HUES6 (cell line): ENCODE data around the gene EFCAB14.
A peak's percentile ranks its signal among the peaks of the same experiment; 100 is the strongest.
"Not testable (repeated sequence)": the region's sequence is repeated elsewhere in the genome, so short reads cannot be mapped to it uniquely, and the experiment has no call there.

Experiments used
- H3K27ac ChIP-seq: 2 replicates; pipeline ENCODE4 v1.7.0; 2013; ENCODE audit warnings: low read depth, mild to moderate bottlenecking, low read length, inconsistent platforms
- H3K27me3 ChIP-seq: 2 replicates; pipeline ENCODE4 v1.6.1; 2013; ENCODE audit warnings: low read length; ENCODE audit not compliant: control insufficient read depth, insufficient read depth
- H3K36me3 ChIP-seq: 2 replicates; pipeline ENCODE4 v1.6.1; 2013; ENCODE audit warnings: low read length; ENCODE audit not compliant: control insufficient read depth, insufficient read depth
- H3K4me1 ChIP-seq: 2 replicates; pipeline ENCODE4 v1.6.1; 2013; ENCODE audit warnings: low read length; ENCODE audit not compliant: control insufficient read depth, insufficient read depth
- H3K4me3 ChIP-seq: 2 replicates; pipeline ENCODE4 v1.5.1; 2013; ENCODE audit warnings: low read depth, low read length
- H3K9ac ChIP-seq: one replicate; pipeline ENCODE4 v1.6.1; 2013; ENCODE audit warnings: mild to moderate bottlenecking, low read length
- H3K9me3 ChIP-seq: 2 replicates; pipeline ENCODE4 v1.6.1; 2013; ENCODE audit warnings: low read depth, low read length; ENCODE audit not compliant: control insufficient read depth, insufficient read depth

Gene EFCAB14

GRCh38 chr1:46721204-46721603 is 2.3 kb upstream of the EFCAB14 start:
- H3K4me1 ChIP-seq = peaks cover 23% of the 10 kb centered on the region
- no peaks in the 10 kb centered on the region for H3K9me3 ChIP-seq
- no peak overlapping the region for H3K9ac ChIP-seq
- 0 out of 2 replicates have a peak, but pooled peaks cover 5% of the 10 kb centered on the region for H3K36me3 ChIP-seq
- H3K27me3 ChIP-seq = no peaks in the 10 kb centered on the region
- H3K4me3 ChIP-seq = no peak overlapping the region
- H3K27ac ChIP-seq = no peak overlapping the region

GRCh38 chr1:46720319-46720718 is 1.4 kb upstream of the EFCAB14 start:
- not testable (repeated sequence) for H3K9me3 ChIP-seq, H3K27ac ChIP-seq, H3K27me3 ChIP-seq, H3K4me3 ChIP-seq, H3K9ac ChIP-seq
- Histone ChIP-seq H3K36me3 (peaks cover 13% of the 10 kb centered on the region), H3K4me1 (peaks cover 23% of the 10 kb centered on the region)

GRCh38 chr1:46719689-46720088 is 775 bp upstream of the EFCAB14 start:
- Histone ChIP-seq H3K9ac (no peak overlapping the region), H3K4me3 (peak overlapping the region; percentile 99), H3K27ac (no peak overlapping the region)

GRCh38 chr1:46718340-46718726 is 581 bp downstream of the EFCAB14 start:
- peak overlapping the region; percentile 99 for H3K4me3 ChIP-seq
- H3K27ac ChIP-seq = peak overlapping the region; percentile 88; the same call in 1 of the 2 replicates
- H3K9ac ChIP-seq = peak overlapping the region; percentile 90
- peaks cover 17% of the 10 kb centered on the region for H3K4me1 ChIP-seq
- H3K36me3 ChIP-seq = peaks cover 33% of the 10 kb centered on the region
- H3K9me3 ChIP-seq = no peaks in the 10 kb centered on the region
- H3K27me3 ChIP-seq = no peaks in the 10 kb centered on the region

More at GRCh38 chr1:46719689-46720088, 775 bp upstream of the EFCAB14 start:
- peaks cover 19% of the 10 kb centered on the region for H3K36me3 ChIP-seq
- no peaks in the 10 kb centered on the region for H3K27me3 ChIP-seq
- no peaks in the 10 kb centered on the region for H3K9me3 ChIP-seq
- peaks cover 18% of the 10 kb centered on the region for H3K4me1 ChIP-seq

GRCh38 chr1:46717654-46718053 is 1.3 kb downstream of the EFCAB14 start:
- Histone ChIP-seq H3K27ac (no peak overlapping the region), H3K36me3 (peaks cover 38% of the 10 kb centered on the region), H3K27me3 (no peaks in the 10 kb centered on the region), H3K4me3 (peak overlapping the region; percentile 99), H3K9ac (peak overlapping the region; percentile 90), H3K4me1 (peaks cover 17% of the 10 kb centered on the region), H3K9me3 (no peaks in the 10 kb centered on the region)

GRCh38 chr1:46714976-46715375 is 3.9 kb downstream of the EFCAB14 start:
- Histone ChIP-seq H3K4me3 (no peak overlapping the region), H3K4me1 (peaks cover 17% of the 10 kb centered on the region), H3K27me3 (no peaks in the 10 kb centered on the region), H3K36me3 (peaks cover 59% of the 10 kb centered on the region), H3K9ac (no peak overlapping the region), H3K9me3 (no peaks in the 10 kb centered on the region), H3K27ac (no peak overlapping the region)

- no peaks in the 10 kb centered on the region for H3K4me1 ChIP-seq
- no peaks in the 10 kb centered on the region for H3K27me3 ChIP-seq
- no peaks in the 10 kb centered on the region for H3K9me3 ChIP-seq
- H3K27ac ChIP-seq = no peak overlapping the region
- no peak overlapping the region for H3K4me3 ChIP-seq
- no peak overlapping the region for H3K9ac ChIP-seq
- H3K36me3 ChIP-seq = peaks cover 86% of the 10 kb centered on the region
Measured at GRCh38 chr1:46708121-46708520, 10.8 kb downstream of the EFCAB14 start.

GRCh38 chr1:46705408-46705807 is 13.5 kb downstream of the EFCAB14 start:
- peaks cover 84% of the 10 kb centered on the region for H3K36me3 ChIP-seq
- H3K27ac ChIP-seq = no peak overlapping the region
- no peaks in the 10 kb centered on the region for H3K27me3 ChIP-seq
- H3K4me3 ChIP-seq = no peak overlapping the region
- H3K9me3 ChIP-seq = no peaks in the 10 kb centered on the region
- H3K9ac ChIP-seq = no peak overlapping the region
- no peaks in the 10 kb centered on the region for H3K4me1 ChIP-seq

- Histone ChIP-seq H3K4me3 (no peak overlapping the region), H3K4me1 (no peaks in the 10 kb centered on the region), H3K9me3 (no peaks in the 10 kb centered on the region), H3K27me3 (no peaks in the 10 kb centered on the region), H3K36me3 (peaks cover 85% of the 10 kb centered on the region), H3K9ac (no peak overlapping the region), H3K27ac (no peak overlapping the region)
Measured at GRCh38 chr1:46703927-46704641, 14.8 kb downstream of the EFCAB14 start.

GRCh38 chr1:46699666-46700065 is 19.2 kb downstream of the EFCAB14 start:
- no peaks in the 10 kb centered on the region for H3K9me3 ChIP-seq
- H3K36me3 ChIP-seq = peaks cover 76% of the 10 kb centered on the region
- H3K4me3 ChIP-seq = no peak overlapping the region
- H3K9ac ChIP-seq = no peak overlapping the region
- H3K27ac ChIP-seq = no peak overlapping the region
- H3K4me1 ChIP-seq = no peaks in the 10 kb centered on the region
- no peaks in the 10 kb centered on the region for H3K27me3 ChIP-seq

- H3K4me1 ChIP-seq = no peaks in the 10 kb centered on the region
- no peaks in the 10 kb centered on the region for H3K9me3 ChIP-seq
- no peak overlapping the region for H3K27ac ChIP-seq
- peaks cover 66% of the 10 kb centered on the region for H3K36me3 ChIP-seq
- H3K27me3 ChIP-seq = no peaks in the 10 kb centered on the region
- H3K4me3 ChIP-seq = no peak overlapping the region
- H3K9ac ChIP-seq = no peak overlapping the region
Measured at GRCh38 chr1:46697053-46697452, 21.9 kb downstream of the EFCAB14 start.
